HCT116 (cell line): ENCODE data around the gene SLC25A42. TPM values are rescaled to one million over a fixed set of nuclear protein-coding genes. Genes with fewer than 3 reads are reported as not detected.

Experiments
- ATAC-seq: fragments of 200-7000 bp; cut with Tn5 transposase; 2 replicates; pipeline ENCODE4 v1.9.1; 2020; ENCODE audit warnings: mild to moderate bottlenecking, moderate library complexity
- BruUV-seq: library from RNA; stranded (reverse); fragments of 400-500 nt; replicated peaks from 2 replicates; lab custom pipeline; 2021; lab: Mats Ljungman, UMichigan
- CTCF ChIA-PET: fragments of 300-600 bp; sonication (Branson Sonifier 250); formaldehyde crosslinking; loops from one replicate; lab custom pipeline; 2021; ENCODE audit warnings: antibody characterized with exemption; lab: Charles Lee
- POLR2A ChIA-PET: fragments of 300-600, 350-600 bp; sonication (Branson Sonifier 250); formaldehyde crosslinking; loops from one replicate; lab custom pipeline; 2021; ENCODE audit warnings: antibody characterized with exemption; lab: Charles Lee
- RAD21 ChIA-PET, 2 experiments: fragments of 300-600 bp; sonication (Branson Sonifier 250); formaldehyde crosslinking; loops; one replicate each; lab custom pipeline; 2023; ENCODE audit warnings: low total read pairs in 2 of 2; ENCODE audit not compliant: uncharacterized antibody in 2 of 2, unreplicated experiment in 2 of 2, low non-redundant PET in 1 of 2; lab: Charles Lee
- DNase-seq: peaks from one replicate; pipeline ENCODE4 v3.0.0-alpha.2; 2010; ENCODE audit warnings: low read depth, low spot score
- H2AFZ ChIP-seq: fragments of 200-600 bp; shearing (Covaris generic), sonication (generic); 2 replicates; pipeline ENCODE4 v1.6.1; 2017; ENCODE audit warnings: low read depth, mixed run types, mixed read lengths, antibody characterized with exemption, low read length; ENCODE audit not compliant: poor library complexity, severe bottlenecking
- H3K27ac ChIP-seq: 2 replicates; pipeline ENCODE4 v1.5.1; 2012; ENCODE audit warnings: low read depth, low read length
- H3K27me3 ChIP-seq: fragments of 200-600 bp; sonication (generic); 2 replicates; pipeline ENCODE4 v1.6.1; 2016; ENCODE audit warnings: mixed run types, low read length, mixed read lengths; ENCODE audit not compliant: insufficient read depth
- H3K36me3 ChIP-seq, 2 experiments: fragments of 200-500 bp in 1 of 2; fragments of 200-600 bp in 1 of 2; sonication (Bioruptor generic) in 1 of 2; sonication (generic) in 1 of 2; 2 replicates each; pipeline versions ENCODE4 v1.5.1 to v1.6.1; 2014 to 2016; ENCODE audit warnings: low read length in 2 of 2, inconsistent platforms in 1 of 2, mixed read lengths in 1 of 2, mixed run types in 1 of 2; ENCODE audit not compliant: insufficient read depth in 2 of 2, control insufficient read depth in 1 of 2
- H3K4me1 ChIP-seq, 2 experiments: fragments of 200-600 bp in 1 of 2; sonication (generic) in 1 of 2; 2 replicates each; pipeline versions ENCODE4 v1.5.1 to v1.6.1; 2012 to 2017; ENCODE audit warnings: low read length in 2 of 2, inconsistent platforms in 1 of 2, mild to moderate bottlenecking in 1 of 2, mixed read lengths in 1 of 2, mixed run types in 1 of 2, moderate library complexity in 1 of 2; ENCODE audit not compliant: insufficient read depth in 2 of 2, control insufficient read depth in 1 of 2
- H3K4me2 ChIP-seq: fragments of 200-600 bp; sonication (generic); 2 replicates; pipeline ENCODE4 v1.6.1; 2017; ENCODE audit warnings: mixed run types, low read length, mixed read lengths
- H3K4me3 ChIP-seq, 2 experiments: fragments of 200-600 bp in 1 of 2; sonication (generic) in 1 of 2; replicated peaks in 1 of 2; 2 replicates each; pipeline ENCODE4 v1.5.1; 2011 to 2016; ENCODE audit warnings: low read length in 2 of 2, control low read depth in 1 of 2, low read depth in 1 of 2, mild to moderate bottlenecking in 1 of 2, mixed read lengths in 1 of 2, mixed run types in 1 of 2
- H3K79me2 ChIP-seq: fragments of 200-600 bp; sonication (generic); 2 replicates; pipeline ENCODE4 v1.6.1; 2017; ENCODE audit warnings: mild to moderate bottlenecking, mixed run types, low read length, moderate library complexity, mixed read lengths; ENCODE audit not compliant: insufficient read depth
- H3K9ac ChIP-seq: fragments of 200-600 bp; sonication (generic); 2 replicates; pipeline ENCODE4 v1.6.1; 2016; ENCODE audit warnings: low read length, mixed read lengths
- H3K9me2 ChIP-seq: fragments of 200-600 bp; sonication (generic), shearing (Covaris generic); 2 replicates; pipeline ENCODE4 v1.6.1; 2017; ENCODE audit warnings: mixed run types, mild to moderate bottlenecking, moderate library complexity; ENCODE audit not compliant: insufficient read depth
- H3K9me3 ChIP-seq, 2 experiments: fragments of 200-500 bp in 1 of 2; fragments of 200-600 bp in 1 of 2; sonication (Bioruptor generic) in 1 of 2; sonication (generic) in 1 of 2; 2 replicates each; pipeline ENCODE4 v1.6.1; 2014 to 2017; ENCODE audit warnings: low read length in 2 of 2, mixed read lengths in 2 of 2, inconsistent platforms in 1 of 2, low read depth in 1 of 2, mild to moderate bottlenecking in 1 of 2, mixed run types in 1 of 2, moderate library complexity in 1 of 2; ENCODE audit not compliant: control insufficient read depth in 1 of 2, insufficient read depth in 1 of 2
- H4K20me1 ChIP-seq: fragments of 200-600 bp; sonication (generic), shearing (Covaris generic); 2 replicates; pipeline ENCODE4 v1.6.1; 2017; ENCODE audit warnings: mixed run types, mild to moderate bottlenecking, moderate library complexity; ENCODE audit not compliant: insufficient read depth
- ATF3 ChIP-seq: IDR thresholded peaks from 2 replicates; pipeline ENCODE4 v1.6.1; 2012
- CBX3 ChIP-seq: IDR thresholded peaks from 2 replicates; pipeline ENCODE4 v1.6.1; 2012; ENCODE audit warnings: low read depth
- EGR1 ChIP-seq: IDR thresholded peaks from 2 replicates; pipeline ENCODE4 v1.6.1; 2012; ENCODE audit warnings: low read depth
- ELF1 ChIP-seq: IDR thresholded peaks from 2 replicates; pipeline ENCODE4 v1.6.1; 2012; ENCODE audit warnings: low read depth, borderline replicate concordance
- EZH2 ChIP-seq: fragments of 200-600 bp; sonication (generic); IDR thresholded peaks from 2 replicates; pipeline ENCODE4 v1.6.1; 2017; ENCODE audit warnings: antibody characterized with exemption, mixed run types
- EZH2phosphoT487 ChIP-seq: fragments of 200-600 bp; IDR thresholded peaks from 2 replicates; pipeline ENCODE4 v1.6.1; 2018; ENCODE audit warnings: antibody characterized with exemption, borderline replicate concordance
- FOSL1 ChIP-seq: IDR thresholded peaks from 2 replicates; pipeline ENCODE4 v1.6.1; 2012; ENCODE audit warnings: low read depth
- JUND ChIP-seq: IDR thresholded peaks from 2 replicates; pipeline ENCODE4 v1.6.1; 2012
- MAX ChIP-seq: IDR thresholded peaks from 2 replicates; pipeline ENCODE4 v1.6.1; 2012
- POLR2A ChIP-seq: IDR thresholded peaks from 2 replicates; pipeline ENCODE4 v1.7.0; 2011; ENCODE audit warnings: borderline replicate concordance; ENCODE audit not compliant: insufficient read depth, insufficient read length; ENCODE audit errors: extremely low read depth
- RAD21 ChIP-seq: IDR thresholded peaks from 2 replicates; pipeline ENCODE4 v1.6.1; 2012; ENCODE audit warnings: low read depth, mild to moderate bottlenecking
- SRF ChIP-seq: IDR thresholded peaks from 2 replicates; pipeline ENCODE4 v1.6.1; 2012; ENCODE audit warnings: low read depth
- ZBTB33 ChIP-seq: IDR thresholded peaks from 2 replicates; pipeline ENCODE4 v1.6.1; 2011; ENCODE audit warnings: mild to moderate bottlenecking, low read length, moderate library complexity; ENCODE audit not compliant: insufficient replicate concordance; ENCODE audit errors: extremely low read depth
- ZFX ChIP-seq: fragments of 450-650 bp; IDR thresholded peaks from 2 replicates; pipeline ENCODE4 v1.6.1; 2017
- ZNF274 ChIP-seq: fragments of 200-500 bp; sonication (Bioruptor generic); IDR thresholded peaks from 2 replicates; pipeline ENCODE4 v1.6.1; 2014; ENCODE audit warnings: mild to moderate bottlenecking, low read depth, low read length, inconsistent platforms
- intact Hi-C: fragments of 100-400 bp; cut with micrococcal nuclease; formaldehyde crosslinking; loops from 2 replicates; pipeline ENCODE4 v1.10.0; 2022
- total RNA-seq: library from RNA; stranded (reverse); gene quantifications from one replicate; pipeline ENCODE4 v1.2.1, GENCODE V29; 2021; ENCODE audit not compliant: unreplicated experiment

Gene SLC25A42
- total RNA-seq, 1 experiment from 2014 or later: 10.2 TPM

- H3K27ac ChIP-seq: no peak overlapping the region
- H3K4me3 ChIP-seq: no peak overlapping the region
- peaks cover 3 to 47% of the 10 kb centered on the region in 2 experiments; a peak in 2 of 4 replicates for H3K36me3 ChIP-seq
- no peaks in the 10 kb centered on the region for H3K9me2 ChIP-seq
- H2AFZ ChIP-seq: no peak overlapping the region
- no peaks in the 10 kb centered on the region for H4K20me1 ChIP-seq
- H3K9ac ChIP-seq: no peak overlapping the region
- BruUV-seq: no TSS peak
- H3K9me3 ChIP-seq: no peaks in the 10 kb centered on the region
- peaks cover 8 to 14% of the 10 kb centered on the region in 2 experiments for H3K4me1 ChIP-seq
- H3K79me2 ChIP-seq: no peaks in the 10 kb centered on the region
- DNase-seq: no peak
- no peak overlapping the region for H3K4me2 ChIP-seq
- intact Hi-C loops: no loop called here
- H3K27me3 ChIP-seq: no peaks in the 10 kb centered on the region
- RAD21 ChIA-PET: no interaction called here
- ATAC-seq: no peak
- TF ChIP-seq CBX3 (no peak), POLR2A (no peak), ATF3 (no peak), EGR1 (no peak), ZFX (no peak), MAX (no peak), ZBTB33 (no peak), ELF1 (no peak), EZH2phosphoT487 (no peak), JUND (no peak), SRF (no peak), RAD21 (no peak), EZH2 (no peak), FOSL1 (no peak), ZNF274 (no peak)
- POLR2A ChIA-PET: no interaction called here
- CTCF ChIA-PET: no interaction called here
Observed at GRCh38 chr19:19057720-19058119, 6.1 kb upstream of the SLC25A42 start.
